HFFc6 (cell line): Measurements from ENCODE around the gene LCORL. TPM values are rescaled to one million over a fixed set of nuclear protein-coding genes. Genes with fewer than 3 reads are reported as not detected.

Experiments
- DNase-seq: peaks from one replicate; pipeline ENCODE4 v3.0.0-alpha.2; 2018
- H3K27ac Mint-ChIP-seq: 2 replicates; pipeline ENCODE4 v1.8.0; 2020; ENCODE audit warnings: mild to moderate bottlenecking, mixed read lengths
- H3K27me3 Mint-ChIP-seq: 2 replicates; pipeline ENCODE4 v1.8.0; 2021; ENCODE audit warnings: mild to moderate bottlenecking, moderate library complexity, mixed read lengths; ENCODE audit not compliant: insufficient read depth
- H3K36me3 Mint-ChIP-seq: 2 replicates; pipeline ENCODE4 v1.8.0; 2021; ENCODE audit warnings: low read depth, mixed read lengths
- H3K4me1 Mint-ChIP-seq: 2 replicates; pipeline ENCODE4 v1.8.0; 2020; ENCODE audit warnings: low read depth, mixed read lengths
- H3K4me3 Mint-ChIP-seq: 2 replicates; pipeline ENCODE4 v1.8.0; 2020; ENCODE audit warnings: mild to moderate bottlenecking, moderate library complexity, mixed read lengths
- H3K9me3 Mint-ChIP-seq: 2 replicates; pipeline ENCODE4 v1.8.0; 2020; ENCODE audit warnings: mild to moderate bottlenecking, mixed read lengths
- total RNA-seq, 6 experiments: library from RNA; stranded (reverse); fragmentation: NEBNext Ultra II Directional; extraction: Animal tissue kit (Norgen Biotek cat#: 25700); gene quantifications; 2 replicates in 1 of 6; 3 replicates in 5 of 6; pipeline ENCODE4 v1.2.3, GENCODE V29; 2021
- TF ChIP-seq, protein P1 (sequence below): fragments of 200-600 bp; sonication (generic); IDR thresholded peaks from 2 replicates; pipeline ENCODE4 v1.5.0; 2021; ENCODE audit warnings: antibody characterized with exemption, mild to moderate bottlenecking

Gene LCORL
- total RNA-seq, 6 experiments from 2014 or later, result 7.2 to 11.5 (median 10.2) TPM

DNA sequence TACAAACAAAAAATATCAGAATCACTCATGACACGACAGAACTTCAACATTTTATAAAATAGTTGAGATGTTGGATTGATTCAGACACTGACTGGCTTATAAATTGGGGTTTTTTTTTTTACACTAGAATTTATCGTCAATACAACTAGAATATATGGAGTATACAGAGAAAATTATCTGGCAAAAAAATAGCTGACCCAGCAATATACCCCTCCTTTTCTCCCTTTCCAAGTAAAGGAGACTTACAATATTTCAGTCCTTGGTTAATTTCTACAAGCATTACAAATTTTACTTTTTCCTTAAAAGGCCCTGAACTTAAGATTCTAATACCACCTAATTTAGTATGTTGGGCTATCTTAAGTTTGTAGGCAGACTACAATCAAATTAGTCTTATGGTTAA, 76.3 kb downstream of the LCORL start:
- Mint-ChIP-seq H3K27ac (no peak overlapping the region), H3K27me3 (no peaks in the 10 kb centered on the region), H3K4me1 (peaks cover 24% of the 10 kb centered on the region), H3K4me3 (no peak overlapping the region), H3K9me3 (no peaks in the 10 kb centered on the region), H3K36me3 (no peaks in the 10 kb centered on the region)
- TF ChIP-seq, protein P1, sequence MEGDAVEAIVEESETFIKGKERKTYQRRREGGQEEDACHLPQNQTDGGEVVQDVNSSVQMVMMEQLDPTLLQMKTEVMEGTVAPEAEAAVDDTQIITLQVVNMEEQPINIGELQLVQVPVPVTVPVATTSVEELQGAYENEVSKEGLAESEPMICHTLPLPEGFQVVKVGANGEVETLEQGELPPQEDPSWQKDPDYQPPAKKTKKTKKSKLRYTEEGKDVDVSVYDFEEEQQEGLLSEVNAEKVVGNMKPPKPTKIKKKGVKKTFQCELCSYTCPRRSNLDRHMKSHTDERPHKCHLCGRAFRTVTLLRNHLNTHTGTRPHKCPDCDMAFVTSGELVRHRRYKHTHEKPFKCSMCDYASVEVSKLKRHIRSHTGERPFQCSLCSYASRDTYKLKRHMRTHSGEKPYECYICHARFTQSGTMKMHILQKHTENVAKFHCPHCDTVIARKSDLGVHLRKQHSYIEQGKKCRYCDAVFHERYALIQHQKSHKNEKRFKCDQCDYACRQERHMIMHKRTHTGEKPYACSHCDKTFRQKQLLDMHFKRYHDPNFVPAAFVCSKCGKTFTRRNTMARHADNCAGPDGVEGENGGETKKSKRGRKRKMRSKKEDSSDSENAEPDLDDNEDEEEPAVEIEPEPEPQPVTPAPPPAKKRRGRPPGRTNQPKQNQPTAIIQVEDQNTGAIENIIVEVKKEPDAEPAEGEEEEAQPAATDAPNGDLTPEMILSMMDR, result no peak
- no peak for DNase-seq

DNA sequence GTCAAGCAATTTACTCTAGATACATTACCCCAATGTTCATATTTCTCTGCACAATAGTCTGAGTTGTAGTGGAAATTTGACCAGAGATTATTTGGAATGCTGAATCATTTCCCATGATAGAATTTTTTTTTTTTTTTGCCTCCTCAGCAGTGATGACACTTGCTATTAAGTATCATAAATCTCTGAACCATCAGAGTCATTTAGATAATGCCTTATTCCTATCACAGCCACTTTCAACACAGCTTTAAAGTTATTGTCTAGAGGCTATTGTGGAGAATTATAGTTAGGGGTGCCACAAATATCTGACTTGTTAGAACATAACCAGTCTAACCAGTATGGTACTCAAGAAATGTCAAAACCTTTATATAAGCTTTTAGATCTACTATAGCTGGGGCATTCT, 79.8 kb downstream of the LCORL start:
- no peak for DNase-seq
- Mint-ChIP-seq H3K9me3 (no peaks in the 10 kb centered on the region), H3K36me3 (no peaks in the 10 kb centered on the region), H3K27me3 (no peaks in the 10 kb centered on the region), H3K4me3 (no peak overlapping the region), H3K27ac (no peak overlapping the region), H3K4me1 (peaks cover 22% of the 10 kb centered on the region)
- TF ChIP-seq, protein P1, result no peak

DNA sequence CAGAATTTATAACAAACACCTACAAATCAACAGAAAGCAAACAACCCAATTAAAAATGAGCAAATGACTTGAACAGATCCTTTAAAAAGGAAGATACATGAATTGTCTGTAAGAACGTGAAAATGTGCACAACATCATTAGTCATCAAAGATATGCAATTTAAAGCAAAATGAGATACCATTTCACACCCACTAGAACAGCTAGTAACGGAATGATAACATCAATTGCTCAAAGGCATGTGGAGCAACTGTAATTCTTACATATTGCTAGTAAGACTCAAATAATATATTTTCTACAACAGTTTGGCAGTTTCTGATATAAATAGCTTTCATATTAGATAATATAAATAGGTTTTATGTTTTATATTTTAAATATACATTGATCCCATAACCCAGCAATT, 82.5 kb downstream of the LCORL start:
- DNase-seq, result no peak
- TF ChIP-seq, protein P1, result no peak
- H3K27me3 Mint-ChIP-seq, result no peaks in the 10 kb centered on the region
- H3K36me3 Mint-ChIP-seq, result no peaks in the 10 kb centered on the region
- H3K9me3 Mint-ChIP-seq, result no peaks in the 10 kb centered on the region
- H3K27ac Mint-ChIP-seq, result no peak overlapping the region; the same call in 1 of the 2 replicates
- H3K4me1 Mint-ChIP-seq, result peaks cover 22% of the 10 kb centered on the region
- H3K4me3 Mint-ChIP-seq, result no peak overlapping the region

DNA sequence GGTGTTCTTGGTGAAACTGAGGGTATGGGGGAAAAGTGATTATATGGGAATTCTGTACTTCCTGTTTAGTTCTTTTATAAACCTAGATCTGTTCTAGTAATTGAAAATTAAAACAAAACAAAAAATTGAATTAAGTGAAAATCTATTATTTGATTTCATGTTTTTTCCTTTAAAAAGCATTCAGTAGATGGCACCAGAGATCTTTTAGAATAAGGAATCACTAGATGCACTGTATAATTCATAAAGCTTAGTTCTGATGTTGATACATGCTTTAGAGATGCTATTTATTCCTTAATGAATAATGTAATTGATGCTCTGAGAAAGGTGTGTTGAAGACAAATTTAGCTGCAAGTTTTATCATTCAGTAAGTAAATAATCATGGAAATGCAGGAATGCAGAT, 87.3 kb downstream of the LCORL start:
- H3K9me3 Mint-ChIP-seq, result no peaks in the 10 kb centered on the region; the same call in 1 of the 2 replicates
- H3K4me3 Mint-ChIP-seq, result no peak overlapping the region
- peaks cover 17% of the 10 kb centered on the region for H3K4me1 Mint-ChIP-seq
- no peaks in the 10 kb centered on the region for H3K27me3 Mint-ChIP-seq
- H3K27ac Mint-ChIP-seq, result no peak overlapping the region
- no peak for DNase-seq
- TF ChIP-seq, protein P1, result peak; percentile 68
- H3K36me3 Mint-ChIP-seq, result peaks cover 7% of the 10 kb centered on the region; the same call in 1 of the 2 replicates

DNA sequence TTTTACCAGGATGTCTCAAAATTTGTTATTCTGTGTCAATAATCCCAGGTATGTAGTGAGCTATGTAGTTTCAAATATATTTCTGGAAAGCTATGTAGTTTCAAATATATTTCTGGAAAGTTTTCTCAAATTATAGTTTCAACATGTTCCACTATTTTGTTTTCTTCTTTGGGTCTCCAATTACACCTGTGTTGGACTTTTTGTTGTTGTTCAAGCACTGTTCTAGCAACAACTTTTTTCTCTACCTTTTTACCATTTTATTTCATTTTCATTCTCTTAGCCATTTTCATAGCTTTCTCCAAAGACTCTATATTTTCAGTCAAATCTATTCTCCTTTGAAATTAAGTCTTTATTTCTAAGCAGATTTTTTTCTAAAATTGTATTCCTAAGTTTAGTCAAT, 88.4 kb downstream of the LCORL start:
- no peak for DNase-seq
- H3K4me3 Mint-ChIP-seq, result no peak overlapping the region
- TF ChIP-seq, protein P1, result no peak
- H3K27me3 Mint-ChIP-seq, result no peaks in the 10 kb centered on the region
- no peak overlapping the region for H3K27ac Mint-ChIP-seq
- H3K36me3 Mint-ChIP-seq, result peaks cover 7% of the 10 kb centered on the region; the same call in 1 of the 2 replicates
- no peaks in the 10 kb centered on the region; the same call in 1 of the 2 replicates for H3K9me3 Mint-ChIP-seq
- H3K4me1 Mint-ChIP-seq, result peaks cover 10% of the 10 kb centered on the region

DNA sequence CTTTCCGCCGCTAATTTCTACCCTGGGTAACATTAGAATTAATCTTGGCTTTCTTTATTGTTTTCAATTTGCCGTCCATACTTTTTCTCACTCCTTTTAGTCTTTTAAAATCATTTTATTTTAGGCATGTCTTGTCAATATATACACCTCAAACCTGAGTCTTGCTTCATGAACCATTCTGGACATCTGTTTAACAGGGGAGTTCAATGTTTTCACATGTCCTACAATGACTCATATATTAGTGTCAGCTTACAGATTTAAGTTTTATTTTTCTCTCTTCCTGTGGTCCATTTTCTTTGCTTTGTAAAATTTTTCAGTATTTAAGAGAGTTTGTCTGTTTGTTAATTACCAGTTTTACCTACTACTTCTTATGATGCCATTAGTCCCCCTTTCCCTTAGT, 89.5 kb downstream of the LCORL start:
- H3K4me3 Mint-ChIP-seq, result no peak overlapping the region
- no peaks in the 10 kb centered on the region; the same call in 1 of the 2 replicates for H3K9me3 Mint-ChIP-seq
- TF ChIP-seq, protein P1, result no peak
- H3K36me3 Mint-ChIP-seq, result peaks cover 7% of the 10 kb centered on the region; the same call in 1 of the 2 replicates
- peaks cover 10% of the 10 kb centered on the region for H3K4me1 Mint-ChIP-seq
- no peak for DNase-seq
- H3K27ac Mint-ChIP-seq, result no peak overlapping the region
- no peaks in the 10 kb centered on the region for H3K27me3 Mint-ChIP-seq
